Regular cardiac myocyte (primary cell): ENCODE results near the gene SFRP4. TPM values are rescaled to one million over a fixed set of nuclear protein-coding genes. Genes with fewer than 3 reads are reported as not detected.

Experiments
- total RNA-seq: library from RNA; depleted of rRNA; stranded (reverse); fragments of >200 nt; gene quantifications from 2 replicates; pipeline ENCODE4 v1.2.3, GENCODE V29; 2014

The SFRP4 gene
- 12.3 and 235 TPM in 2 replicates for total RNA-seq

GRCh38 chr7:37916673-37917660 lies at the start of gene SFRP4:
Gene SFRP4 (minus strand): TSS chr7:37916817. CDS start chr7:37916537, 280 bp downstream.

GRCh38 chr7:37920305-37920848 lies 3.8 kb upstream of the SFRP4 start, which contains the start of gene EPDR1:
Gene EPDR1 (plus strand): TSS chr7:37920640. CDS start chr7:37920940, 300 bp downstream.

Other genes starting within 250 kb of the SFRP4 start
- not detected in 2 replicates for gene GPR141, start 233.1 kb downstream of the SFRP4 start, total RNA-seq
- gene NME8, start 68.2 kb downstream of the SFRP4 start, total RNA-seq, result not detected in 2 replicates
- gene EPDR1, start 3.8 kb upstream of the SFRP4 start, total RNA-seq, result 54.1 and 119 TPM in 2 replicates